SK-N-MC (cell line): Measurements from ENCODE around the gene TFPI2.

Source experiments
- EZH2 ChIP-seq: fragments of 200-600 bp; sonication (generic); IDR thresholded peaks from one replicate; pipeline ENCODE4 v1.6.1; 2017; ENCODE audit warnings: antibody characterized with exemption
- POLR2AphosphoS5 ChIP-seq: IDR thresholded peaks from 2 replicates; pipeline ENCODE4 v1.6.1; 2012; ENCODE audit warnings: mild to moderate bottlenecking, low read depth, low read length, borderline replicate concordance

DNA sequence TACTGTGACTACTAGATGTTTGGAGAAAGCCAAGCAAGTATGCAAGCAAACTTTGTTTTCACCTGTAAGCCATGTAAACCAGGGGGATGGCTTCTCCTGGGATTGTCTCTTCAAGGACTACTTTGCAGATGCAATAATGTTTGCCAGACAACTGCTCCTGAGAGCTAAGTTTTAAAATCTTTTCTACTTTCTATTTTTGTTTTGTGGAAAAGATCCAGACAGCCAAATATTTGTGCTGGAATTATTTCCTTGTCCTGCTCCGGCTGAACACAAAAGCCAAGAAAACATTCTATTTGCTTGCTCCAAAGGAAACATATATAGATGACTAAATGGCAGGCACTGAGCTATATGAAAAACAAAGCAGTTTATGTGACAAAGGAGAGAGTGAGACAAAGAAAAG is 51.6 kb downstream of the TFPI2 start:
- TF ChIP-seq EZH2 (no peak), POLR2AphosphoS5 (no peak)
